ENCODE results near the gene GPR78. TPM values are rescaled to one million over a fixed set of nuclear protein-coding genes. Genes with fewer than 3 reads are reported as not detected.
"Not testable (repeated sequence)": the region's sequence is repeated elsewhere in the genome, so short reads cannot be mapped to it uniquely, and the experiment has no call there.

Gene GPR78
- total RNA-seq, 1 donor from 2014 or later, result not detected

DNA sequence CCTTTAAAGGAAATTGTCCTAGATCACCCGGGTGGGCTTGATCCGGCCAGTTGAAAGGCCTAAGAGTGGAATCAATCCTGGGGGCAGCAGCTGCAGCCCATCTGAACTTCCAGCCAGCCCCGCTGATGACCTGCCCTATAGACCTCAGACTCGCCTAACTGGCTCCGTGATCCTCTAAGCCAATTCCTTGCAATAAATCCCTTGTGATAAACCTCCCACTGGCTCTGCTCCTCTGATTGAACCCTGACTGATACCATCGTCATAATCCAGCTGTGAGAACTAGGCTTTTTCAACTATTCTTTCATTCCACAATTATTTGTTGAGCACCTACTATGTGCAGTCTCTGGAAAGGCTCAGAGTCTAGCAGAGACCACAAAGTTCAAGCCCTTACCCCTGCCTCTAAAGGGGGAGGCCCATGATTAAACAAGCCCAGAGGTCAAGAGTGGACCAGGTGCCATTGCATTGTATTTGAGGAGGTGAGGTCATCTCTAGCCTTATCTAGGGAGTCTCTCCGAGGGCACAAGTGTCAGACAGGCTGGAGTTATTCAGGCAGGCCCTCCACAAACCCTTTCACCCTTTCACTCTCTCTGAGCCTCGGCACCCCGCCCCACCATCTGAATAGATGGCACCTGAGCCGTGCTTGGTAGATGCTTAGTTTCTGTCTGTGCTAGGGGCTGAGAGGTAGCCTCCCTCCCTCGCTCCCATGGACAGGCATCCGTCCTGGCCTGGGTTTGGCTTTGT, 20.5 kb upstream of the GPR78 start:
- no peak for DNase-seq (ENCODE audit: extremely low read depth, low read depth, low spot score)

DNA sequence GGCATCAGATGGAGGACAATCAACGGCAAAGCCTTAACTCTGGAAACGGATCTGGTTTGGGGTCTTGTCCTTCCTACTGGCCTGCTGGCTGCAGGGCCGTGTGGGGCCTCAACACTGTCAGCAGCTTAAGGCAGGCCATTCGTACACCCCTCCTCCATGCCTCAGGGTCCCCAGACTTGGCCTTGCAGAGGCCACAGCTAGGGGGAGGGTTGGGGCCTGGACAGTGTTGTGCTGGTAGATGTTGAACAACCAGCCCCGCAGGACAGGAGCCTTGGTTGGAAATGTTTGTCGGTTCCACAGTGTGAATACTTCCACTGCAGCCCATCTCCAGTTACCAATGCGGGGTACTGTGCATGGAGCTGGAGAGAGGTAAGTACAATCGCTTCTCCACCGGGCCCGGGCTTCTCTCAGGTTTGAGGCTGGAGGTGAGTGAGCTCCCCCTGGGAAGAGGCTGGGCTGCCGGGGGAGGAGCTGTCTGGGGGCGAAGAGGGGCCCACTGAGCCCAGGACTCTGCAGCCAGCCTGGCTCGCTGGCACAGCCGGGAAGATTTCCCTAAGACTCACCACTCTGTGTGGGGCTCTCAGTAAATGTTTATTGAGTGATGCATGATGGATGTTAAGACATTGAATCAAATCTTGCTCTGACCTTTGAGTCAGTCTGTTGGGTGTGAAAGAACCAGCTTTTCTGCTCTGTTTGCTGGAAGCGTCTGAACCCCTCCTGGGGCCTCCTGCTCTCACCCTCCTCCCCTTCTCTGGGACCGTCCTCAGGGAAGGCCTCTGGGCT, 19.7 kb upstream of the GPR78 start:
- no peak for DNase-seq (ENCODE audit: extremely low read depth, low read depth, low spot score)

DNA sequence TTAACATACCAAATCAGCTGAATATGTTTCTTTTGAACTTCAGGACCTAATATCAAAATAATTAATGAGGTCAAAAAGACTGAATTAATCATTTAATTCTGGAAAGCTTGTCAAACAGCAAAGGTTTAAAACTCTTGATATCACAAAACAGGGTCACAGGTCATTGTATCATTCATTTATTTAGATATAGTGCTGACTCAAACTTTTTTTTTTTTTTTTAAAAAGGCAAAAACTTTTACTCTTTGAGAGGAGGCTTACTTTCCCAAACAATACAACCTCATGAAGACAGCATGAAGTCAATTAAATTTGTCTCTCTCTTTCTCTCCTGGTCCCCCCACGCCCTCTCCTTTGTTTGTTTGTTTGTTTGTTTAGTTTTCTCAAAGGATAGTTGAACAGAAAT, 15.6 kb upstream of the GPR78 start:
- no peak for DNase-seq (ENCODE audit: extremely low read depth, low read depth, low spot score)

DNA sequence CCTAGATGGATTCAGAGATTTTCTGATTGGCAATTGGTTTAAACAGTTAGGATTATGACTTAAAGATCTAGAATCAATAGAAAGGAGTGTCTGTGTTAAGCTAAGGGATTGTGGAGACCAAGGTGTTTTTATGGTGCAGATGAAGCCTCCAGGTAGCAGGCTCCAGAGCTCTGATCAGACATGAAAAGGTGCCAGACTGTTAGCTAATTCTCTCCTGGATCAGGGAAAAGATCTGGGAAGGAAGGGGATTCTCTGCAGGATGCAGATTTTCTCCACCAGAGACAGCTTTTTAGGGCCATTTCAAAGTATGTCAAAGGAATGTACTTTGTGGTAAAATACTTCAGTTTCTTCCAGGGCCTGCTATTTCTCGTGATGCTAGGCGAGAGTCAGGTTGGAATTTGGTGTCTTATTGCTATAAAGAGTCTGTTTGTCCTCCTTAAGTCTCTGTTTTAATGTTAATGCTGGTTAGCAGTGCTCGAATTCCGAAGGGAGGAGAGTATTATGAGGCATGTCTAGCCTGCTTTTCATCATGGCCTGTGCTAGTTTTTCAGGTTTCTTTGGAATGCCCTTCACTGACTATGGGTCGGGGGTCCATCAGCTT, 12.0 kb upstream of the GPR78 start:
- DNase-seq (ENCODE audit: extremely low read depth, low read depth, low spot score), result no peak

DNA sequence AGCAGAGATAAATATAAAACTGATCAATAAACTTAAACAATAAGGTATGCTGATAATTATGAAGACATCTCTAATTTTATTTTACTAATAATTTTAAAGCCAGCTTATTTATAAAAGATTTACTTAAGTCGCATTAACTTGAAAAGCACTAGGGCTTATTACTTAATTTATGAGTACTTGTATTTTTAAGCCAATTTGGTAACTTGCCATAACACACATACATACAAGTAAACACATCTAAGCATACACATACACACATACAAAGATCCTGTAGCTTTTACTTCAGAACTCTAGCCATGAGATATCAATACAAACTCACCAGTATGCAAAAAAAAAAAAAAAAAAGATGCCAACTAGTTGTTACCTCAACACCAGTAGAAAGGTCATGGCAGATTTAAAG, 10.0 kb upstream of the GPR78 start:
- no peak for DNase-seq (ENCODE audit: extremely low read depth, low read depth, low spot score)

DNA sequence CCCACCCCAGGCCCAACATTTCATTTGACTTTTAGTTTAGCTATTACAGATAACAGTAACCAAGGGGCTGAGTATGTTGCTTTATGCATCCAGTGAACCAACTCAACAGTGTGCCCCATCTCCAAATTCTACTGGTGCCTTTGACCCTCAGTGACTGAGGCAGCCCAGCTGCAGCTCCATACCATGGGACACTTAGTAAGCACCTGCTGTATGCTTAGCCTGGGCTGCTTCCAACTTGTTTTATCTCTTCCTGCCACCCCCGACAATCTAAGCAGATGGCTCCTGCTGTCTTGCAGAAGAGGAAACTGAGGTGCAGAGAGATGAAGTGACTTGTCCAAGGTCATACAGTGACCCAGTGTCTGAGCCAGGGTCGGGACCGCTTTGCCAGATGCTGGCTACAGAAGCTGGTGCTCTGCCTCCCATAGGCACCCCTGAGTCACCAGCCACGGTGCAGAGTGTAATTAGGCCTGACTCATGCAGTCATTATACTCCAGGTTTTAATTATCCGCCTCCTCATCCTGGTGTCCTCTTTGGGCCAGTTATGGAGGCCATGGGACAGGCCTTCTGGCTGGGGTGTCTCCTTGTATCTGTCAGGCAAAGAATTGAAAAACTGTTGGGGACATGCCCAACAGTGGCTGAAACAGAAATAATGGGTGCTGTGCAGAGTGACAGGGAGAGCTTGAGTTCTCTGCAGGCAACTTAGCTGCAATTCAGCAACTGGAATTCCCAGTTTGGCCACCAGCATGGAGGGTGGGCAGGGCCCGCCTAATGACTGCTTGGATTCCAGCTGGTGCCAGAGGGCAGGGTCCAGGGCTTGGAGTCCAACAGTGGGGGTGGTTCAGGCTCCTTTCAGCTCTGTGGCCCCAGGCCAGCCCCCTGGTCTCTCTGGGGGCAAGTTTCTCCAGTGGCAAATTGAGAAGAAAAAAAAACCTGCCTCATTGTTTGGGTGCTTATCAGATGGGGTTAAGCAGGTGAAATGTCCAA, 8.2 kb upstream of the GPR78 start:
- no peak for DNase-seq (ENCODE audit: extremely low read depth, low read depth, low spot score)

DNA sequence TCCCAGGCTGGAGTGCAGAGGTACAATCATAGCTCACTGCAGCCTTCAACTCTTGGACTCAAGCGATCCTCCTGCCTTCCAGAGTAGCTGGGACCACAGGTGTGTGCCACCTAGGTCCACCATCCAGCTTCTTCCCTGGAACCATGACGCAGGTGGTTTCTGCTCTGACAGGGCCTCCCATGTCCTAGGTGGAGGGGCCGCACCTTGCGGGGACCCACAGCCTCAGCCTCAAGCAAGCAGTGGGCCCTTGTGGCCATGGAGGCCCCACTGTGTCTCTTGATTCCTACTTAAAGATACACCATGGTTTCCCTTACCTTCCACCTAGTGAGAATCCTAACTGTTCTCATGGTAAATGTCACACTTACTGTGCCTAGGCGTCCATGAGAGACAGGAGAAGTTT, 6.9 kb upstream of the GPR78 start:
- no peak for DNase-seq (ENCODE audit: extremely low read depth, low read depth, low spot score)

DNA sequence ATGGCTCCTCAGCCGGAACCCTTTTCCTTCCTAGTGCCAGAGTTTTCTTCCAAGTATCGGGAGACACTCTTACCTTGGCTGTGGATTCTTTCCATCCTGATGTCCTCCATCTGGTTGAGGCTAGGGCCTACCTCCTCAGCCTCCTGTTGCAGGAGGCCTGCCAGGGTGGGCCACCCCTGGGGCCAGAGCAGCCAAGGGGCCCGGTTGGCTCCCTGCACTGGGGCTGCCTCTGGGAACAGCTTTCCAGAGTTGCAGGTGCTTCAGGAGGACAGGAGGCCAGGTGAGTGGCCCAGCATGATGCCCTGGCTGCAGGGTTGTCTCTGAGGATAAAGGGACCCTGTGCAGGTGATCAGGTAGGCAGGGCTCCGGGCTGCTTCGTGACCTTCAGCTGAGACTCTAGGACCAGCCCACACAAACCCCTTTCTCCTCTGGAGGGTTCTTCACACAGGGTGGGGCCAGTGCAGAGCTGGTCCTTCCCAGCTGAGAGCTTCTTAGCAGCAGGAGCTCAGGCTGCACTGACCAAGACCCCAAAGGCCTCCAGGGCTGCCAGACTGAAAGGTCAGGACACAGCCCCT, 5.3 kb upstream of the GPR78 start:
- DNase-seq (ENCODE audit: extremely low read depth, low read depth, low spot score), result no peak

DNA sequence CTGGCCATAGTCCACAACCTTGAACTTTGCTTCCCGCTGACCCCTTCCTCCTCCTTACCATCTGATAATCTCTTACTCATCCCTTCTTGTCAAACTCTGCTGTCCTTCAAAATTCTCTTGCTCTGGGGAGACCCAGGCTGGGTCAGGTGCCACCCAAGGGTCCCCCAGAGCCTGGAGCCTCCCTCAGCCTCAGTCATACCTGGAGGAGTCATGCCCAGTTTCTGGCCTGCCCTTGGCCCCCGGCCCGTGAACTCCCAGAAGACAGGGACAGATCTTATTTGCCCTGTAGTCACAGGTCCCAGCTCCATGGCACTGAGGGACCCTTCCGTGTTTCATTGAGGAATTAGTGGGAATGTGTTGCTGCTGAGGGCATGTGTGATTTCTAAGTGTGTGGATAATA, 4.7 kb upstream of the GPR78 start:
- no peak for DNase-seq (ENCODE audit: extremely low read depth, low read depth, low spot score)

DNA sequence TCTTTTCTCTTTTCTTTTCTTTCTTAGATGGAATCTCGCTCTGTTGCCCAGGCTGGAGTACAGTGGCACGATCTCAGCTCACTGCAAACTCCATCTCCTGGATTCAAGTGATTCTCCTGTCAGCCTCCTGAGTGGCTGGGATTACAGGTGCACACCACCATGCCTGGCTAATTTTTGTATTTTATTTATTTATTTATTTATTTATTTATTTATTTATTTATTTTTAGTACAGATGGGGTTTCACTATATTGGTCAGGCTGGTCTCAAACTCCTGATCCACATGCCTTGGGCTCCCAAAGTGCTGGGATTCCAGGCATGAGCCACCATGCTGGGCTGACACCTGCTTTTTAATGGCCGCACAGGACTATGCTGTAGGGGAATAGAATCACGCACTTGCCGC, 3.6 kb upstream of the GPR78 start:
- DNase-seq (ENCODE audit: extremely low read depth, low read depth, low spot score), result not testable (repeated sequence)

DNA sequence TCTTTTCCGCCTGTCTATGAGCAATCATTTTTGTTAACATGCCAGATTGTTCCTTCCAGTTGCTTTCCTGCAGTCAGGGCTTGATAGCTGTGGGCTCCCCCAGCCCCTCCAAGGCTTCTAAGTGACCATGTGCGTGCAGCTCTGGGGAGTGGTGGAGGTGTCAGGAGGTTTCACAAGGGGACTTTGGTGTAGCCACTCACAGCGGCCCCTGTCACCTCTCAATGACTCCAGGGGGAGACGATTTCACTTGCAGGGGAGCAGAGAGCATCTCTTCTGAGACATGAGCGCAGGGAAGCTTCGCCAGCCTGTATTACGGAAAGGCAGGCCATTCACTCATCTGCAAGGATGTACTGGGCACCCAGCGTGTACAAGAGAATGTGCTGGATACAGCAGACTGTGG, 3.1 kb upstream of the GPR78 start:
- DNase-seq (ENCODE audit: extremely low read depth, low read depth, low spot score), result no peak

DNA sequence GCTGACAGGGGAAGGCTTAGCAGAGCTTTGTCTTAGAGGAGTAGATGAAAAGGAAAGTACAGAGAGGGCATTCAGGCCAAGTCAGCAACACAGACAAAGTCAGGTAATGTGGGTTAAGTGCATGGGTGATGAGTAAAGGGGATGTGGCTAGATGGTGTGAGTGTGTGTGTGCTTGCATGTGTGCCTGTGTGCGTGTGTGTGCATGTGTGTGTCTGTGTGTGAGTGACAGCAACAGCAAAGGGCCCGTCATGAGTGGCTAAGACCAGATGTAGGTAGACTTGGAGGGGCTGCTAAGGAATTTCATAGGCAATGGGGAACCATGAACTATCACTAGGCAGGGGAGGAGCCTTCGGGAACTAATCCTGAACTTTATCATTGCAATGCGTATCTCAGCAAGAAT, 2.2 kb upstream of the GPR78 start:
- DNase-seq (ENCODE audit: extremely low read depth, low read depth, low spot score), result no peak

DNA sequence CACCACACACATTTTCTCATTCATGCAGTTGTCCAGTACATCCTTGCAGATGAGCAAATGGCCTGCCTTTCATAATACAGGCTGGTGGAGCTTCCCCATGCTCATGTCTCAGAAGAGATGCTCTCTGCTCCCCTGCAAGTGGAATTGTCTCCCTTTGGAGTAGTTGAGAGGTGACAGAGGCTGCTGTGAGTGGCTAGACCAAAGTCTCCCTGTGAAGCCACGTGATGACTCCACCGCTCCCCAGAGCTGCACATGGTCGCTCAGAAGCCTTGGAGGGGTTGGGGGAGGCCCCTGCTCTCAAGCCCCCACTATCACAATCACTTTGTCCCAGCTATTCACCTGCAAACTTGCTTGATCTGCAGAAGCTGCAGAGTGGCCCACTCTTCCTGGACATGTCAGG, 1.5 kb upstream of the GPR78 start:
- DNase-seq (ENCODE audit: extremely low read depth, low read depth, low spot score), result no peak

DNA sequence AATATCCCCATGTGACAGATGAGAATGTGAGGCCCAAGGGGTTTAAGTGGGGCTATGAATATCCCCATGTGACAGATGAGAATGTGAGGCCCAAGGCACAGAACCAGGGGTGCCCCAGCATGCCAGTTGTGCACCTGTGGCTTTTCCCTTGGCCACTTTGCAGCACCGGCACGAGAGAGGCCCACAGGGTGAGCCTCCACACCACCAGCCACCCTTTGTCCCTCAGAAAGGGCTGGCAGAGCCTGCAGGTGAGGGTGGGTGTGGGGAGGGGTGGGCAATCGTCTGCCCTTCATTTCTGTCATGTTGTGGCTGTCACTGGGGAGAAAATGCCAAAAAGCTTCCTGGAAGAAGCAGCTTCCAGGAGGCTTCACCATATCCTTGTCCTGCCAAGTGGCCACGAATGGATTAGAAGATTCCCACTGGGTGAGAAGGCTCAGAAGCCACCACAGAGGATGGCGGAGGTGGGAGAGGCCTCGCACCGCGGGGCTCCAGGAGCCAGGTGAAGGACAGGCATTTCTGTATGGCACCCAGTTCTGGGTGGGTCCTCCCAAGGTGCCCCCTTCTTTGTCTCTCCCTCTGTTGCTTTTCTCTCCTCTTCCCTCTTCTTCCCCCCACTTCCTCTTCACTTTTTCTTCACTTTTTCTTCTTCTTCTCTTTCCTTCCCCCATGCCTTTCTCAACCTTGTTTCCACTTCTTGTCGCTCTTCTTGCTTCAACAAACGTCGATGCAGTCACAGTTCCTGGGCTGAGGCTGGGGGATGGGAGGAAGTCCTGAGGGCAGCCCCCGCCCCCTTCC, 469 bp upstream of the GPR78 start:
- no peak for DNase-seq (ENCODE audit: extremely low read depth, low read depth, low spot score)

DNA sequence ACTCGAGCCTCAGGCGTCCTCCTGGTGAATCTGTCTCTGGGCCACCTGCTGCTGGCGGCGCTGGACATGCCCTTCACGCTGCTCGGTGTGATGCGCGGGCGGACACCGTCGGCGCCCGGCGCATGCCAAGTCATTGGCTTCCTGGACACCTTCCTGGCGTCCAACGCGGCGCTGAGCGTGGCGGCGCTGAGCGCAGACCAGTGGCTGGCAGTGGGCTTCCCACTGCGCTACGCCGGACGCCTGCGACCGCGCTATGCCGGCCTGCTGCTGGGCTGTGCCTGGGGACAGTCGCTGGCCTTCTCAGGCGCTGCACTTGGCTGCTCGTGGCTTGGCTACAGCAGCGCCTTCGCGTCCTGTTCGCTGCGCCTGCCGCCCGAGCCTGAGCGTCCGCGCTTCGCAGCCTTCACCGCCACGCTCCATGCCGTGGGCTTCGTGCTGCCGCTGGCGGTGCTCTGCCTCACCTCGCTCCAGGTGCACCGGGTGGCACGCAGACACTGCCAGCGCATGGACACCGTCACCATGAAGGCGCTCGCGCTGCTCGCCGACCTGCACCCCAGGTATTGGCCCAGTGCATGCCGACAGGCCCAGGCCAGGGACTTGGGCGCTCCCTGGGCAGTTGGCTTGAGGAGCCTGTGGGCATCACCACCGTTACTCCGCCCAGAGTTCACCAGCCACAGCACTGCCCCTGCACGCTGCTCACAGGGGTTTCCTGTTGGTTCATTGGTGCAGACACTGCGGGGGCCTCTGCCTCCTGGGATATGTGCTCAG, 1.1 kb downstream of the GPR78 start:
- DNase-seq (ENCODE audit: extremely low read depth, low read depth, low spot score), result no peak

DNA sequence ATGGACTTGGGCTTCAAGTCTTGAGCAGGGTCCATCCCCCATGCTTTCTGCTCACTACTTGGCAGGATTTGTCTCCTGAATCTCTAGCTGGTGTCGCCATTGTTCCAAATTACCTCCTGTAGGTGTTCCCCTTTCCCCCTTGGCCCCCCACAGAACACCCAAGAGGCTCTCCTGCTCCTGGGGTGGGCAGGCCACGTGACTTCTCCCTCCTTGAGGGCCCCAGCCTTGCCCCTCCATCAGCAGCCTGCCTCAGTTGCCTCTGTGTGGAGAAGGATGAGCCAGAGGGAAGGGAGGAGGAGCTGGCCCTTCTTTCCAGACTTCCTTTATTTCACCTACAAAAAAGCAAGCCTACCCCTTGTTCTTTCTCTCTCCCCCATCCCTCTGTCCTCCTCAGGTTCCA, 1.8 kb downstream of the GPR78 start:
- no peak for DNase-seq (ENCODE audit: extremely low read depth, low read depth, low spot score)

DNA sequence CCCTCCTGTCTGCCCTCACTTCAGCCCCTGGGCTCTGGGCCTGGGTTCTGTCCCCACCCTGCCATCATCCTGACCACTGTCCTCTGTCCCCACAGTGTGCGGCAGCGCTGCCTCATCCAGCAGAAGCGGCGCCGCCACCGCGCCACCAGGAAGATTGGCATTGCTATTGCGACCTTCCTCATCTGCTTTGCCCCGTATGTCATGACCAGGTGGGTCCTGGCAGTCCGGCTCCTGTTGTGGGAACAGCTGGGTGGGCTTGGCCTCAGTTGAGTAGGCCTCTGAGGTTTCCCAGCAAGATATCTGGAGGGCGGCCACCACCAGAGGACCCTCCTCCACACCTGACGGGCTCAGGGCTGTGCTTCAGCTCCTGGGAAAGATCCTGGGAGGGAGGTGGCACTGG, 2.2 kb downstream of the GPR78 start:
- DNase-seq (ENCODE audit: extremely low read depth, low read depth, low spot score), result no peak

DNA sequence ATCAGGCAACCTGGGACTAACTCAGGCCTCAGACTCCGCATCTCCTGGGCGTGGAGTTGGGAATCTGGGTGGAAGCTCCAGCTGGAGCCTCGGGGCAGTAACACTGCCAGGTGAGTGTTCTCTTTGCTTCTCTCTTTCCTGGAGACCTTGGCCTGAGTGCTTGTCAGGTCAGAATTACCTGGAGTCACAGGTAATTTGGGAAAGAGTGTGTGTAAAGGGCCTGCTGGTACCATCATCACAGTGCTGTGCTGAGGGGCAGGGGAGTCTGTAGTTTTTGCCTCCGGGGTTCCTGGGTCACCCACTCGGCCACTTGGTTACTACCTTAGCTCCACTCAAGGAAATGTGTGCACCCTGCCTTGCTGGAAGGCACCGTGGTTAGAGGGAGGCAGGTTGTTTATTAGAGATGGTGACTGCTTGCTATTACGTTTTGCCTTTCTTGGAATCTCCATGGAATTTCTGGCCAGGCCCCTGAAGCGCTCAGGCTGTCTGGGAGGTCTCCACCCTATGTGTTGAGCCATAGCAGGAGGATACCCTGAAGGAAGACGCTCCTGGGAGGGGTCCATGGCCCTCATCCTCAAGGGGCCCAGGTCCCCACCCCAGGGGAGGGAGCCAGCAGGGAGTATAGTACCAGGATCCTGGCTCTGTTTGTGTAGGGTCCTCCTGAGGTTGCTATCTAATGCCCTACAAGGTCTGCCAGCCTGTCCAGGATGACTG, 2.9 kb downstream of the GPR78 start:
- no peak for DNase-seq (ENCODE audit: extremely low read depth, low read depth, low spot score)
